SK-N-DZ (cell line): Measurements from ENCODE around the gene CYREN.
"Not testable (repeated sequence)": the region's sequence is repeated elsewhere in the genome, so short reads cannot be mapped to it uniquely, and the experiment has no call there.

ENCODE experiments used
- DNase-seq: peaks from one replicate; pipeline ENCODE4 v3.0.0-alpha.2; 2015; ENCODE audit warnings: low spot score

Gene CYREN

GRCh38 chr7:135160098-135160857 lies 10.2 kb downstream of the CYREN start:
- no peak for DNase-seq

GRCh38 chr7:135159359-135160085 lies 11.0 kb downstream of the CYREN start:
- DNase-seq = no peak

GRCh38 chr7:135158874-135159273 lies 11.6 kb downstream of the CYREN start:
- no peak for DNase-seq

- DNase-seq = no peak
Measured at GRCh38 chr7:135158141-135158655, 12.3 kb downstream of the CYREN start.

GRCh38 chr7:135156290-135156689 lies 14.2 kb downstream of the CYREN start:
- DNase-seq = no peak

GRCh38 chr7:135154734-135155133 lies 15.8 kb downstream of the CYREN start:
- no peak for DNase-seq

- DNase-seq = no peak
Measured at GRCh38 chr7:135152442-135152841, 18.1 kb downstream of the CYREN start.

- no peak for DNase-seq
Measured at GRCh38 chr7:135151533-135151932, 19.0 kb downstream of the CYREN start.

- no peak for DNase-seq
Measured at GRCh38 chr7:135151132-135151531, 19.4 kb downstream of the CYREN start.

- DNase-seq = no peak
Measured at GRCh38 chr7:135150072-135150782, 20.3 kb downstream of the CYREN start.

- DNase-seq = no peak
Measured at GRCh38 chr7:135147899-135148721, 22.4 kb downstream of the CYREN start, which contains the start of gene TMEM140. TSS of gene TMEM140 (plus strand) at chr7:135148072. CDS start at chr7:135164442, 16,370 bp downstream.

GRCh38 chr7:135147341-135147898 lies 23.1 kb downstream of the CYREN start:
- no peak for DNase-seq

GRCh38 chr7:135143885-135144668 lies 26.4 kb downstream of the CYREN start:
- DNase-seq = no peak

GRCh38 chr7:135129579-135129978 lies 40.9 kb downstream of the CYREN start:
- no peak for DNase-seq

GRCh38 chr7:135128931-135129330 lies 41.6 kb downstream of the CYREN start:
- DNase-seq = no peak

- not testable (repeated sequence) for DNase-seq
Measured at GRCh38 chr7:135124631-135125030, 45.9 kb downstream of the CYREN start.

- no peak for DNase-seq
Measured at GRCh38 chr7:135121868-135122267, 48.6 kb downstream of the CYREN start.

GRCh38 chr7:135117096-135117495 lies 53.4 kb downstream of the CYREN start:
- DNase-seq = no peak
